ENCODE results near the gene RBM7.

DNA sequence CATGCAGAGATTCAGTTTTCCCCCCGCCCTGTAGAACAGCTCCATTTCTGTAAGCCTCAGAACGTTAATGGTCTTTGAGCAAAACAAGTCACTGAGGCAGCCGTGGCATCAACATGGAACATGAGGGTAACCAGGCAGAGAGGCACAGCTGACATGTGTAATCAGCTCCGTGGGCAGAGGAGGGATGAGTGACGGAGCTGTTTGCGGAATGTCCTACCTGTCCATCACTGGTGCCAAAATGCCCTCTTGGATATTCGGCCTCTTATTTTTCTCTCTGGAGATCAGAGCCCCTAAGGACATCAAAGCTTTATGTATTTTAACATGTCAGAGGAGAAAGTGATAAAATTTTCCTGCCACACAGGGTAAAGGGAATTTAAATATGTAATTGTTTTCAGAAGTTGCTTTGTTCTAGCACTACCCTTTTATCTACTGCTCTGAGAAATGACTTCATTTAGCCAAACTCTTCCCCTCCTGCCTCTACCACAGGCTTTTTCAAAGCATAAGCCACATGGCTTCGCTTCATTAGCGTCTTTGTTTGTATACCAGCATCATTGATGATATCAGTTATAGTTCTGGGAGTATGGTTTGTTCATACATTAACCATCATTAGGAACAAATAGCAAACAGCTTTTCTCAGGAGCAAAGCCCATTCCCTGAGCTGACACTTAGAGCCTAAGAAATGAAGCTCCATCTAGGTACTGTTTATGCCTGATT is 33.1 kb upstream of the RBM7 start:
- TF ChIP-seq EZH2phosphoT487 (IDR thresholded peaks at IDR 0.05; ENCODE audit: insufficient read depth, low read depth) (no peak), EZH2 (IDR thresholded peaks at IDR 0.05; ENCODE audit: insufficient read depth, poor library complexity, severe bottlenecking) (no peak)

All from GM23248 (cell line).